ENCODE measurements around the gene POLK. TPM values are rescaled to one million over a fixed set of nuclear protein-coding genes. Genes with fewer than 3 reads are reported as not detected.

POLK gene
- total and polyA plus RNA-seq, 2 experiments from 2014 or later, result 22.2 to 25.7 TPM

GRCh38 chr5:75616971-75617621, 105.4 kb downstream of the POLK start:
- Histone ChIP-seq H3K36me3 (ENCODE audit: low read depth) (no peaks in the 10 kb centered on the region), H3K27me3 (replicated peaks; ENCODE audit: insufficient read depth) (no peaks in the 10 kb centered on the region), H3K27ac (no peak overlapping the region), H3K4me2 (ENCODE audit: unreplicated experiment) (no peak overlapping the region), H3F3A (ENCODE audit: insufficient read depth) (no peaks in the 10 kb centered on the region), H3K4me3 (no peak overlapping the region), H3K9me3 (ENCODE audit: low read depth) (no peaks in the 10 kb centered on the region), H4K20me1 (ENCODE audit: insufficient read depth) (no peaks in the 10 kb centered on the region), H3K9me2 (ENCODE audit: insufficient read depth) (no peaks in the 10 kb centered on the region), H3K9ac (no peak overlapping the region), H2AFZ (no peak overlapping the region), H3K79me2 (ENCODE audit: insufficient read depth) (no peaks in the 10 kb centered on the region), H3K4me1 (ENCODE audit: insufficient read depth) (no peaks in the 10 kb centered on the region)
- DNase-seq, result no peak
- in situ Hi-C loops (cut with MboI), result no loop called here
- WGBS, 2 experiments (ENCODE audit: low coverage in 1 of 2, low lambda C conversion rate in 2 of 2, missing lambda C conversion rate in 2 of 2), result 84 to 87% methylated on average over 7 of the region's 7 CpGs
- no peak for TF ChIP-seq EZH2 (IDR thresholded peaks at IDR 0.05; ENCODE audit: insufficient read depth, poor library complexity, severe bottlenecking)
- no peak for TF ChIP-seq EZH2phosphoT487 (IDR thresholded peaks at IDR 0.05; ENCODE audit: insufficient read depth, low read depth)

- no peaks in the 10 kb centered on the region for H3K36me3 ChIP-seq (ENCODE audit: low read depth)
- no peak overlapping the region for H2AFZ ChIP-seq
- TF ChIP-seq EZH2 (IDR thresholded peaks at IDR 0.05; ENCODE audit: insufficient read depth, poor library complexity, severe bottlenecking) (no peak), EZH2phosphoT487 (IDR thresholded peaks at IDR 0.05; ENCODE audit: insufficient read depth, low read depth) (no peak)
- WGBS, 2 experiments (ENCODE audit: low coverage in 1 of 2, low lambda C conversion rate in 2 of 2, missing lambda C conversion rate in 2 of 2), result 90 to 93% methylated on average over 5 of the region's 5 CpGs
- no peak overlapping the region for H3K9ac ChIP-seq
- H4K20me1 ChIP-seq (ENCODE audit: insufficient read depth), result no peaks in the 10 kb centered on the region
- no peaks in the 10 kb centered on the region for H3K79me2 ChIP-seq (ENCODE audit: insufficient read depth)
- no peak overlapping the region for H3K27ac ChIP-seq
- H3K9me2 ChIP-seq (ENCODE audit: insufficient read depth), result no peaks in the 10 kb centered on the region
- no peaks in the 10 kb centered on the region for H3K27me3 ChIP-seq (replicated peaks; ENCODE audit: insufficient read depth)
- no peak for DNase-seq
- no peaks in the 10 kb centered on the region for H3K9me3 ChIP-seq (ENCODE audit: low read depth)
- H3F3A ChIP-seq (ENCODE audit: insufficient read depth), result no peaks in the 10 kb centered on the region
- no peak overlapping the region for H3K4me2 ChIP-seq (ENCODE audit: unreplicated experiment)
- H3K4me1 ChIP-seq (ENCODE audit: insufficient read depth), result no peaks in the 10 kb centered on the region
- in situ Hi-C loops (cut with MboI), result no loop called here
- no peak overlapping the region for H3K4me3 ChIP-seq
Observed at GRCh38 chr5:75617736-75618352, 106.2 kb downstream of the POLK start.

DNA sequence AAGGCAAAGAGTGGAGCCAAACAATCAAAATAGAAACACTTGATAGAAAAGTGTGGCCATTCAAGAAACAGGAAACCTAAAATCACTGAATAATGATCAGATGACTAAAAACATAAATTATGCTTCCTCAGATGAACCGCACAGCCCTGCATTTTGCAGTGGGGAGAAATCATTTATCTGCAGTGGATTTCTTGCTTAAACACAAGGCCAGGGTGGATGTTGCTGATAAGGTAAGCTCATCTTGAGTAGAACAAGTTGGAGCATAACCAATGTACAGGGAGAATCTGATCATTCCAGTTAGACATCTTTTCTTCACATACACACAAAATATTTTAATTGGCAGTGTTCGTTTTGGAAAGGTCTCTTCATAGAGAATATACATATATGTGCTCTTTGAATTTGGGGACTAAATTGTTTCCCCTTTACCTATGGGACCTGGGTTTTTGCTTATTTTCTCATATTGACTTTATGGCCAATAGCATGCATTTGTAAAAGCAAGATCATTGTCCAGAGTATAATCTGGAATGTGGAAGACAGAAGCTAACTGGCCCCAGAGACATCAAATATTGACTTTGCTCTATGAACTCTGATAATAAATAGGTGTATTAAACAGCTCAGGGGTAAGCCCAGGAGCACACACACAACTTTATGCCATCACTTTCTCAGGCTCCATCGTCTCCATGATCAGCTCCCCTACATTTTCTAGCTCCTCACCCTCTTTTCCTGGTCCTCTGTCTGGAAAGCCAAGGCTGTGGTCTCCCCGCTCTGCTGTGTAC, 108.7 kb downstream of the POLK start:
- no peaks in the 10 kb centered on the region for H3K9me2 ChIP-seq (ENCODE audit: insufficient read depth)
- H3K9me3 ChIP-seq (ENCODE audit: low read depth), result no peaks in the 10 kb centered on the region
- H3K4me1 ChIP-seq (ENCODE audit: insufficient read depth), result peaks cover 6% of the 10 kb centered on the region; the same call in 1 of the 2 replicates
- no peak overlapping the region for H3K9ac ChIP-seq
- TF ChIP-seq EZH2phosphoT487 (IDR thresholded peaks at IDR 0.05; ENCODE audit: insufficient read depth, low read depth), result no peak
- TF ChIP-seq EZH2 (IDR thresholded peaks at IDR 0.05; ENCODE audit: insufficient read depth, poor library complexity, severe bottlenecking), result no peak
- no peak overlapping the region for H3K27ac ChIP-seq
- no peak overlapping the region for H3K4me3 ChIP-seq
- WGBS, 2 experiments (ENCODE audit: low coverage in 1 of 2, low lambda C conversion rate in 2 of 2, missing lambda C conversion rate in 2 of 2), result 73 to 77% methylated on average over 4 of the region's 4 CpGs
- no peaks in the 10 kb centered on the region for H3F3A ChIP-seq (ENCODE audit: insufficient read depth)
- H2AFZ ChIP-seq, result no peak overlapping the region
- no peaks in the 10 kb centered on the region for H3K79me2 ChIP-seq (ENCODE audit: insufficient read depth)
- H3K27me3 ChIP-seq (replicated peaks; ENCODE audit: insufficient read depth), result no peaks in the 10 kb centered on the region
- no peaks in the 10 kb centered on the region for H3K36me3 ChIP-seq (ENCODE audit: low read depth)
- no peaks in the 10 kb centered on the region for H4K20me1 ChIP-seq (ENCODE audit: insufficient read depth)
- DNase-seq, result no peak
- in situ Hi-C loops (cut with MboI), result no loop called here
- no peak overlapping the region for H3K4me2 ChIP-seq (ENCODE audit: unreplicated experiment)

DNA sequence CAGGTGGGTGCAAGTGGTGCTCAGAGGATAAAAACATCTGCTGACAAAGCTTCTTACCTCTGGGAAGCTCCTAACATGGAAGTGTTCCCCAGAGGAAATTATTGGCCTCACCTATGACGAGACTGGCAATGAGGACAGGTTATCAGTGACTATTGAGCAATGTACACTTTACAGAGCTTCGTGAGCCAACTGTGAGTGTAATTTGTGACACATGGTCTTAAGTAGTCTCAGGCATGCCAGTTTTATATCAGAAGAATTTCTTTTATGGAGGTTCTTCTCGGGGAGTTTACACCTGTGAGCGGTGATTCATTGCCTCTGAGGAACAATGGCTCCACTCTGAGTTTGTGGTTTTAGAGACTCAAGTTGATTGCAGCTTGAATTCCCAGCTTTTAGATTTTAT, 110.9 kb downstream of the POLK start:
- H3F3A ChIP-seq (ENCODE audit: insufficient read depth), result no peaks in the 10 kb centered on the region
- no peak overlapping the region for H3K4me2 ChIP-seq (ENCODE audit: unreplicated experiment)
- in situ Hi-C loops (cut with MboI), result no loop called here
- TF ChIP-seq EZH2 (IDR thresholded peaks at IDR 0.05; ENCODE audit: insufficient read depth, poor library complexity, severe bottlenecking), result no peak
- TF ChIP-seq EZH2phosphoT487 (IDR thresholded peaks at IDR 0.05; ENCODE audit: insufficient read depth, low read depth), result no peak
- no peaks in the 10 kb centered on the region for H3K36me3 ChIP-seq (ENCODE audit: low read depth)
- no peaks in the 10 kb centered on the region for H3K27me3 ChIP-seq (replicated peaks; ENCODE audit: insufficient read depth)
- no peak overlapping the region for H3K4me3 ChIP-seq
- WGBS, 2 experiments (ENCODE audit: low coverage in 1 of 2, low lambda C conversion rate in 2 of 2, missing lambda C conversion rate in 2 of 2), result 93 to 95% methylated on average over 4 of the region's 4 CpGs
- no peaks in the 10 kb centered on the region for H4K20me1 ChIP-seq (ENCODE audit: insufficient read depth)
- no peak overlapping the region for H3K9ac ChIP-seq
- DNase-seq, result no peak
- no peaks in the 10 kb centered on the region for H3K9me2 ChIP-seq (ENCODE audit: insufficient read depth)
- H3K9me3 ChIP-seq (ENCODE audit: low read depth), result no peaks in the 10 kb centered on the region
- peaks cover 6% of the 10 kb centered on the region; the same call in 1 of the 2 replicates for H3K4me1 ChIP-seq (ENCODE audit: insufficient read depth)
- H3K27ac ChIP-seq, result no peak overlapping the region
- H2AFZ ChIP-seq, result no peak overlapping the region
- no peaks in the 10 kb centered on the region for H3K79me2 ChIP-seq (ENCODE audit: insufficient read depth)
